ENCODE data around the gene FAM120B.
A peak's percentile ranks its signal among the peaks of the same experiment; 100 is the strongest.

FAM120B gene

GRCh38 chr6:170429450-170429849, 122.9 kb downstream of the FAM120B start:
- no peaks in the 10 kb centered on the region for H3K9me3 Mint-ChIP-seq
- H3K4me1 Mint-ChIP-seq (ENCODE audit: low read depth in 2 of 2): no peaks in the 10 kb centered on the region
- no peak overlapping the region for H3K27ac Mint-ChIP-seq
- DNase-seq: no peak
- peaks cover 38 to 53% of the 10 kb centered on the region in 2 donors for H3K27me3 Mint-ChIP-seq
- H3K36me3 Mint-ChIP-seq (ENCODE audit: insufficient read depth): no peaks in the 10 kb centered on the region
- ATAC-seq (replicated peaks): no peak
- H3K4me3 Mint-ChIP-seq: no peak overlapping the region

- ATAC-seq (replicated peaks) (no peak), DNase-seq (no peak)
- H3K36me3 Mint-ChIP-seq (ENCODE audit: insufficient read depth): peaks cover 4% of the 10 kb centered on the region
- H3K4me1 Mint-ChIP-seq (ENCODE audit: low read depth in 2 of 2): no peaks in the 10 kb centered on the region
- no peak overlapping the region for H3K27ac Mint-ChIP-seq
- peaks cover 20 to 38% of the 10 kb centered on the region in 2 donors for H3K27me3 Mint-ChIP-seq
- no peak overlapping the region for H3K4me3 Mint-ChIP-seq
- peaks cover 0 to 11% of the 10 kb centered on the region in 2 donors for H3K9me3 Mint-ChIP-seq
Observed at GRCh38 chr6:170433163-170434116, 126.9 kb downstream of the FAM120B start.

GRCh38 chr6:170434117-170434820, 127.7 kb downstream of the FAM120B start:
- Mint-ChIP-seq H3K27me3 (peaks cover 20 to 43% of the 10 kb centered on the region in 2 donors), H3K9me3 (peaks cover 0 to 11% of the 10 kb centered on the region in 2 donors), H3K36me3 (ENCODE audit: insufficient read depth) (peaks cover 4% of the 10 kb centered on the region), H3K4me1 (ENCODE audit: low read depth in 2 of 2) (no peaks in the 10 kb centered on the region), H3K4me3 (no peak overlapping the region), H3K27ac (no peak overlapping the region)
- ATAC-seq (replicated peaks) (no peak), DNase-seq (no peak)

- Mint-ChIP-seq H3K4me3 (no peak overlapping the region), H3K27ac (no peak overlapping the region), H3K9me3 (peaks cover 0 to 11% of the 10 kb centered on the region in 2 donors), H3K4me1 (ENCODE audit: low read depth in 2 of 2) (peaks cover 0 to 2% of the 10 kb centered on the region in 2 donors), H3K36me3 (ENCODE audit: insufficient read depth) (peaks cover 4% of the 10 kb centered on the region), H3K27me3 (peaks cover 20 to 48% of the 10 kb centered on the region in 2 donors)
- ATAC-seq (replicated peaks) (no peak), DNase-seq (no peak)
Observed at GRCh38 chr6:170434821-170435155, 128.2 kb downstream of the FAM120B start.

GRCh38 chr6:170435766-170436165, 129.2 kb downstream of the FAM120B start:
- DNase-seq: no peak
- no peak for ATAC-seq (replicated peaks)
- Mint-ChIP-seq H3K4me1 (ENCODE audit: low read depth in 2 of 2) (peaks cover 0 to 2% of the 10 kb centered on the region in 2 donors), H3K4me3 (no peak overlapping the region), H3K9me3 (peaks cover 0 to 11% of the 10 kb centered on the region in 2 donors), H3K27ac (no peak overlapping the region), H3K36me3 (ENCODE audit: insufficient read depth) (peaks cover 4% of the 10 kb centered on the region), H3K27me3 (peaks cover 20 to 48% of the 10 kb centered on the region in 2 donors)

- H3K27ac Mint-ChIP-seq: no peak overlapping the region
- DNase-seq: no peak
Observed at GRCh38 chr6:170436209-170436809, 129.8 kb downstream of the FAM120B start.

GRCh38 chr6:170437719-170438401, 131.3 kb downstream of the FAM120B start:
- H3K4me1 Mint-ChIP-seq (ENCODE audit: low read depth in 2 of 2): peaks cover 0 to 2% of the 10 kb centered on the region in 2 donors
- H3K27me3 Mint-ChIP-seq: peaks cover 15 to 39% of the 10 kb centered on the region in 2 donors
- H3K9me3 Mint-ChIP-seq: peaks cover 0 to 11% of the 10 kb centered on the region in 2 donors
- H3K4me3 Mint-ChIP-seq: peak overlapping the region; percentile 56 to 59
- H3K36me3 Mint-ChIP-seq (ENCODE audit: insufficient read depth): peaks cover 4% of the 10 kb centered on the region
- ATAC-seq (replicated peaks) (no peak), DNase-seq (no peak)
- H3K27ac Mint-ChIP-seq: peak overlapping the region in 1 of 2 donors; percentile 54

More at GRCh38 chr6:170436209-170436809, 129.8 kb downstream of the FAM120B start:
- peaks cover 4% of the 10 kb centered on the region for H3K36me3 Mint-ChIP-seq (ENCODE audit: insufficient read depth)
- no peak for ATAC-seq (replicated peaks)
- H3K27me3 Mint-ChIP-seq: peaks cover 20 to 48% of the 10 kb centered on the region in 2 donors
- H3K9me3 Mint-ChIP-seq: peaks cover 0 to 11% of the 10 kb centered on the region in 2 donors
- H3K4me1 Mint-ChIP-seq (ENCODE audit: low read depth in 2 of 2): peaks cover 0 to 2% of the 10 kb centered on the region in 2 donors
- H3K4me3 Mint-ChIP-seq: no peak overlapping the region

GRCh38 chr6:170438402-170438753, 131.8 kb downstream of the FAM120B start:
- DNase-seq: peak in 1 of 3 experiments; percentile 11
- Mint-ChIP-seq H3K27me3 (peaks cover 14 to 35% of the 10 kb centered on the region in 2 donors), H3K27ac (peak overlapping the region in 1 of 2 donors; percentile 54), H3K9me3 (peaks cover 0 to 11% of the 10 kb centered on the region in 2 donors), H3K4me1 (ENCODE audit: low read depth in 2 of 2) (peaks cover 0 to 2% of the 10 kb centered on the region in 2 donors), H3K36me3 (ENCODE audit: insufficient read depth) (peaks cover 4% of the 10 kb centered on the region), H3K4me3 (peak overlapping the region; percentile 56 to 59)
- ATAC-seq (replicated peaks): peak; percentile 61

GRCh38 chr6:170438861-170439260, 132.3 kb downstream of the FAM120B start:
- Mint-ChIP-seq H3K36me3 (ENCODE audit: insufficient read depth) (peaks cover 4% of the 10 kb centered on the region), H3K27ac (peak overlapping the region; percentile 53 to 54), H3K9me3 (peaks cover 0 to 11% of the 10 kb centered on the region in 2 donors), H3K4me1 (ENCODE audit: low read depth in 2 of 2) (peaks cover 0 to 2% of the 10 kb centered on the region in 2 donors), H3K4me3 (peak overlapping the region; percentile 42 to 56), H3K27me3 (peaks cover 14 to 35% of the 10 kb centered on the region in 2 donors)
- DNase-seq (no peak), ATAC-seq (replicated peaks) (no peak)

GRCh38 chr6:170439366-170440361, 133.1 kb downstream of the FAM120B start:
- Mint-ChIP-seq H3K36me3 (ENCODE audit: insufficient read depth) (peaks cover 4% of the 10 kb centered on the region), H3K4me3 (peak overlapping the region in 1 of 2 donors; percentile 42), H3K27ac (peak overlapping the region in 1 of 2 donors; percentile 53), H3K27me3 (peaks cover 14 to 28% of the 10 kb centered on the region in 2 donors), H3K4me1 (ENCODE audit: low read depth in 2 of 2) (peaks cover 0 to 2% of the 10 kb centered on the region in 2 donors), H3K9me3 (peaks cover 0 to 11% of the 10 kb centered on the region in 2 donors)
- ATAC-seq (replicated peaks) (no peak), DNase-seq (no peak)

GRCh38 chr6:170440437-170440836, 133.9 kb downstream of the FAM120B start:
- Mint-ChIP-seq H3K27me3 (peaks cover 14 to 26% of the 10 kb centered on the region in 2 donors), H3K36me3 (ENCODE audit: insufficient read depth) (peaks cover 4% of the 10 kb centered on the region), H3K4me3 (peak overlapping the region in 1 of 2 donors; percentile 5), H3K9me3 (peaks cover 0 to 11% of the 10 kb centered on the region in 2 donors), H3K27ac (no peak overlapping the region), H3K4me1 (ENCODE audit: low read depth in 2 of 2) (peaks cover 0 to 2% of the 10 kb centered on the region in 2 donors)
- DNase-seq (no peak), ATAC-seq (replicated peaks) (no peak)

- DNase-seq: no peak
- Mint-ChIP-seq H3K4me3 (no peak overlapping the region), H3K27me3 (peaks cover 12 to 18% of the 10 kb centered on the region in 2 donors), H3K9me3 (peaks cover 0 to 4% of the 10 kb centered on the region in 2 donors), H3K36me3 (ENCODE audit: insufficient read depth) (peaks cover 3% of the 10 kb centered on the region), H3K27ac (no peak overlapping the region), H3K4me1 (ENCODE audit: low read depth in 2 of 2) (peaks cover 0 to 2% of the 10 kb centered on the region in 2 donors)
- no peak for ATAC-seq (replicated peaks)
Observed at GRCh38 chr6:170441316-170441715, 134.8 kb downstream of the FAM120B start.

Data from effector memory CD8-positive, alpha-beta T cell (primary cell).